NCI-H345 (cell line): ENCODE results near the gene LCLAT1.

Experiments used
- DNase-seq: peaks from one replicate; lab custom pipeline; 2025; lab: John Stamatoyannopoulos, UW

LCLAT1 gene

GRCh38 chr2:30673127-30673526, 226.1 kb downstream of the LCLAT1 start:
- no peak for DNase-seq

GRCh38 chr2:30675758-30676157, 228.7 kb downstream of the LCLAT1 start:
- no peak for DNase-seq

- no peak for DNase-seq
Observed at GRCh38 chr2:30677231-30677630, 230.2 kb downstream of the LCLAT1 start.

GRCh38 chr2:30677861-30678385, 230.9 kb downstream of the LCLAT1 start:
- DNase-seq = no peak

GRCh38 chr2:30678410-30679137, 231.5 kb downstream of the LCLAT1 start:
- no peak for DNase-seq

GRCh38 chr2:30679426-30680088, 232.5 kb downstream of the LCLAT1 start:
- no peak for DNase-seq

GRCh38 chr2:30680121-30680520, 233.1 kb downstream of the LCLAT1 start:
- no peak for DNase-seq

- DNase-seq = no peak
Observed at GRCh38 chr2:30681022-30681421, 234.0 kb downstream of the LCLAT1 start.

- no peak for DNase-seq
Observed at GRCh38 chr2:30683236-30683956, 236.3 kb downstream of the LCLAT1 start.

- DNase-seq = no peak
Observed at GRCh38 chr2:30684026-30684425, 237.0 kb downstream of the LCLAT1 start.

- no peak for DNase-seq
Observed at GRCh38 chr2:30684516-30684915, 237.5 kb downstream of the LCLAT1 start.

- no peak for DNase-seq
Observed at GRCh38 chr2:30684996-30685395, 237.9 kb downstream of the LCLAT1 start.

GRCh38 chr2:30686000-30686399, 239.0 kb downstream of the LCLAT1 start:
- peak; percentile 85 for DNase-seq

GRCh38 chr2:30686669-30687068, 239.6 kb downstream of the LCLAT1 start:
- no peak for DNase-seq

GRCh38 chr2:30688956-30689401, 241.9 kb downstream of the LCLAT1 start:
- no peak for DNase-seq

GRCh38 chr2:30689496-30690125, 242.6 kb downstream of the LCLAT1 start:
- DNase-seq = no peak

- no peak for DNase-seq
Observed at GRCh38 chr2:30690126-30690561, 243.1 kb downstream of the LCLAT1 start.

- DNase-seq = no peak
Observed at GRCh38 chr2:30691091-30691947, 244.3 kb downstream of the LCLAT1 start.

- no peak for DNase-seq
Observed at GRCh38 chr2:30691948-30692828, 245.1 kb downstream of the LCLAT1 start.

- DNase-seq = no peak
Observed at GRCh38 chr2:30692829-30693275, 245.8 kb downstream of the LCLAT1 start.
